ENCODE results near the gene NUDT3. TPM values are rescaled to one million over a fixed set of nuclear protein-coding genes. Genes with fewer than 3 reads are reported as not detected.

NUDT3 gene
- total and polyA plus RNA-seq, 7 donors: 10.6 to 70.5 (median 33.3) TPM

DNA sequence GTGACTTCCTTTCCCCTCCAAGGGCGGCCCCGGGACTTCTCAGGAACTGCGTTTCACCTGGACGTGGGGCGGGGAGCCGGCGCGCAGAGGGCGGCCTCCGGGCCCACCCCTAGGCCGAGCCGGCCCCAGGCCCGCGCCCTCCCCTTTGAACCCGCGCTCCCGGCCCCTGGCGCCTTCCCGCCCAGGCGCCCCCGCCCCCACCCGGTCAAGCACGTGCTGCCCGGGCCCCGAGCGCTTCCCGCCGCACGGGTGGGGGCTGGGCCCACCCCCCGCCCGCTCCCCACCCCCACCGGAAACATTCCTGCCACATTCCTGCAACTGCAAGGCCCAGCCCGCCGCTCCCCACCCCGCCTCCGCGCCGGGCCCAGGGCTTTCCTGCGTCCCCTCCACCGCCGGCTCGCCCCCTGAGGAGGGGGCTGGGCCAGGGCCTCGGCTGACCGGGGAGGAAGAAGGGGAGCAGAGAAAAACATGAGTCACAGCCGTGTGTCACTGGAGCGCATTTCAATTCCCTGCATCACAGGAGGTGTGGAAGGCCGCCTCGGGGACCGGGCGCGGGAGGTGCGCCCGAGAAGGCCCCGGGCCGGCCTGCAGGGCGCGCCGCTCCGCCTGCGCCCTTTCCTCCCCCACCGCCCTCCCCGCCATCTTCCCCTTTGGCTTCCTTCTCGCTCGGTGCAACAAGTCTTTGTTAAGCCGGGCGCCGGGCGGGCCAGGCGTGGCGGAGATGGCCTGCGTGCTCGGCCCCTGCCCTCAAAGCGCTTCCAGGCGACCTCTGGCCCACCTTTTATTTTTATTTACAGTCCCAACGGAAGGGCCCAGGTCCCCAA, 156.9 kb downstream of the NUDT3 start:
- DNase-seq (peak; percentile 55 to 70), ATAC-seq (no peak)
- Histone ChIP-seq H3K27me3 (ENCODE audit: insufficient read depth in 3 of 3, low read length in 2 of 3) (no peaks in the 10 kb centered on the region), H3K9me3 (no peaks in the 10 kb centered on the region), H3K4me3 (peak overlapping the region; percentile 85), H3K27ac (peak overlapping the region; percentile 96), H3K36me3 (ENCODE audit: insufficient read depth in 1 of 2, low read depth in 1 of 2) (peaks cover 0 to 2% of the 10 kb centered on the region in 2 donors), H3K4me1 (no peaks in the 10 kb centered on the region)
- intact Hi-C loops (cut with DNase I): loop anchor here (5.0 kb wide), 1 partner anchor 38 kb away; no protein-coding TSS in a partner anchor
- WGBS, 3 donors: 47 to 61% (median 50%) methylated on average over 36 to 75 of the region's 75 CpGs
- TF ChIP-seq, protein P1, sequence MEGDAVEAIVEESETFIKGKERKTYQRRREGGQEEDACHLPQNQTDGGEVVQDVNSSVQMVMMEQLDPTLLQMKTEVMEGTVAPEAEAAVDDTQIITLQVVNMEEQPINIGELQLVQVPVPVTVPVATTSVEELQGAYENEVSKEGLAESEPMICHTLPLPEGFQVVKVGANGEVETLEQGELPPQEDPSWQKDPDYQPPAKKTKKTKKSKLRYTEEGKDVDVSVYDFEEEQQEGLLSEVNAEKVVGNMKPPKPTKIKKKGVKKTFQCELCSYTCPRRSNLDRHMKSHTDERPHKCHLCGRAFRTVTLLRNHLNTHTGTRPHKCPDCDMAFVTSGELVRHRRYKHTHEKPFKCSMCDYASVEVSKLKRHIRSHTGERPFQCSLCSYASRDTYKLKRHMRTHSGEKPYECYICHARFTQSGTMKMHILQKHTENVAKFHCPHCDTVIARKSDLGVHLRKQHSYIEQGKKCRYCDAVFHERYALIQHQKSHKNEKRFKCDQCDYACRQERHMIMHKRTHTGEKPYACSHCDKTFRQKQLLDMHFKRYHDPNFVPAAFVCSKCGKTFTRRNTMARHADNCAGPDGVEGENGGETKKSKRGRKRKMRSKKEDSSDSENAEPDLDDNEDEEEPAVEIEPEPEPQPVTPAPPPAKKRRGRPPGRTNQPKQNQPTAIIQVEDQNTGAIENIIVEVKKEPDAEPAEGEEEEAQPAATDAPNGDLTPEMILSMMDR (IDR thresholded peaks at IDR 0.05): no peak

DNA sequence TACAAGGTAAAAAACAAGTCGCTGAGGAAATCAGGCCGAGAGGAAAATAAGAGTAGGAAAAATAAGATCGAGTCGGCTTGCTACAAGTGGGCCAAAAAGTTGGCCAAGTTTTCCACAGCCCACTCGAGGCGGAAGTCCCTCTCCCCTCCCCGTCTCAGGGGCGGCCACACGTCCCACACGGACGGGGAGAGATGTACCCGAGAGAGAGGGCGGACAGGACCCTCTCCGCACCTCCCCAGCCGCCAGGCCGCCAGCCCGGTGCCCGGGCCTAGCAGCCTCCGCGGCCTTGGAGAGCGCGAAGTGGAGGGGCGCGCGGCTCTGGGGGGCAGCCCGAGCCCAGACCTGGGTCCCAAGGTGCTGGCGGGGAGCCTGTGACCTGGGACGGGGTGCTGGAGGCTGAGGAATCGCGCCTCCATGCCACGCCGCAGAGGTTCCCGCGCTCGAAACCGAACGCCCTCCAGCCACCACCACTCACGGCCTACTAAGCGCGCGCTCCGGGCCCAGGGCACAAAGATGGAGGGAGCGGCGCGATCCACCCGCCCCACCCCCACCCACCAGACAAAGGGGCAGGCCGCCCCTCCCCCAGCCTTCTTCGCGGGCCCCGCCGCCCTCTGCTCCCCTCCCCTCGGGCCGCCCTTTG, 157.7 kb downstream of the NUDT3 start:
- Histone ChIP-seq H3K4me1 (no peaks in the 10 kb centered on the region), H3K27me3 (ENCODE audit: insufficient read depth in 3 of 3, low read length in 2 of 3) (no peaks in the 10 kb centered on the region), H3K36me3 (ENCODE audit: insufficient read depth in 1 of 2, low read depth in 1 of 2) (no peaks in the 10 kb centered on the region), H3K4me3 (no peak overlapping the region), H3K9me3 (no peaks in the 10 kb centered on the region), H3K27ac (peak overlapping the region; percentile 96)
- intact Hi-C loops (cut with DNase I): loop anchor here (5.0 kb wide), 1 partner anchor 37 kb away; no protein-coding TSS in a partner anchor
- WGBS, 3 donors: 77 to 83% (median 82%) methylated on average over 37 to 53 of the region's 53 CpGs
- DNase-seq (peak in 1 of 2 donors; percentile 64), ATAC-seq (no peak)
- TF ChIP-seq, protein P1 (IDR thresholded peaks at IDR 0.05): no peak

- Histone ChIP-seq H3K36me3 (ENCODE audit: insufficient read depth in 1 of 2, low read depth in 1 of 2) (no peaks in the 10 kb centered on the region), H3K27me3 (ENCODE audit: insufficient read depth in 3 of 3, low read length in 2 of 3) (no peaks in the 10 kb centered on the region), H3K4me1 (no peaks in the 10 kb centered on the region), H3K4me3 (no peak overlapping the region), H3K9me3 (no peaks in the 10 kb centered on the region), H3K27ac (peak overlapping the region; percentile 96)
- WGBS, 3 donors: 89 to 90% (median 90%) methylated on average over 7 of the region's 7 CpGs
- TF ChIP-seq, protein P1 (IDR thresholded peaks at IDR 0.05): no peak
- no peak for ATAC-seq
- DNase-seq: peak in 1 of 2 donors; percentile 37
- intact Hi-C loops (cut with DNase I): no loop called here
Measured at GRCh38 chr6:34233867-34234266, 158.6 kb downstream of the NUDT3 start.

DNA sequence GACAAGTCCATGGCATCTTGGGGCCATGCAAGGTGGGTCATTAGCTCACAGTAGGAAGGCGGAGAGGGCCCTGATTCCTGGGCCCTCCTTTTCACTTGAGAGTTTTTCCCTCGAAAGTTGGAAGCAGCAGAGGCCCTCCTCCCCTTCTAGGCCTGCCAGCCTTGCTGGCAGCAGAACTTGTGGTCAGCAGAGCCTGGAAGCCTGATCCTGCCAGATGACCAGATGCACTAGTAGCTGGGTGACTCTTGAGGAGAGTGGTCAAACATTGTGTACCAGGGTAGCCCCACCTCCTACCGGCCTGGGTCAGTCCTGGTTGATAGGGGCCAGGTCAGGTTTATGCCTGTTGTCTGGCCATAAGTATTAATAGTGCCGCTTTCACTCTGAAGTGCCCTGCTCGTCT, 159.6 kb downstream of the NUDT3 start:
- H3K9me3 ChIP-seq: no peaks in the 10 kb centered on the region
- TF ChIP-seq, protein P1 (IDR thresholded peaks at IDR 0.05): no peak
- peak in 1 of 4 donors; percentile 45 for ATAC-seq
- H3K4me1 ChIP-seq: no peaks in the 10 kb centered on the region
- peak in 1 of 2 donors; percentile 24 for DNase-seq
- intact Hi-C loops (cut with DNase I): no loop called here
- WGBS, 3 donors: 49 to 68% (median 57%) methylated on average over 5 of the region's 5 CpGs
- no peaks in the 10 kb centered on the region for H3K36me3 ChIP-seq (ENCODE audit: insufficient read depth in 1 of 2, low read depth in 1 of 2)
- H3K27ac ChIP-seq: peak overlapping the region; percentile 96
- no peaks in the 10 kb centered on the region for H3K27me3 ChIP-seq (ENCODE audit: insufficient read depth in 3 of 3, low read length in 2 of 3)
- H3K4me3 ChIP-seq: no peak overlapping the region

Measured in psoas muscle (tissue), 8 donors.